ENCODE measurements around the gene SLC13A3. TPM values are rescaled to one million over a fixed set of nuclear protein-coding genes. Genes with fewer than 3 reads are reported as not detected.

The SLC13A3 gene
- total and polyA plus RNA-seq, 2 of the 4 experiments (the other 2 are of a cell fraction) = 2.5 to 4.2 TPM

DNA sequence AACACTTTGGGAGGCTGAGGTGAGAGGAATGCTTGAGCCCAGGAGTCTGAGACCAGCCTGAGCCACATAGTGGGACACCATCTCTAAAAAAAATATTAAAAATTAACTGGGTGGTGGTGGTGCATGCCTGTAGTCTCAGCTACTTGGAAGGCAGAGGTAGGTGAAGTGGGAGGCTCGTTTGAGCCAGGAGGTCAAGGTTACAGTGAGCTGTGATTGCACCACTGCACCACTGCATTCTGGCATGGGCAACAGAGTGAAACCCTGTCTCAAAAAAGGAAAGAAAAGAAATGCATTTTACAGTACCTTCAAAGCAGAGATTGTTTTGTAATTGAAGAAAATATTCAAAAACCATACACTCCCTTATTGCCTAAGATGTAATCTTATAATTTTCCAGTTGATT is 107.3 kb downstream of the SLC13A3 start:
- H2BK120ac ChIP-seq (ENCODE audit: low read depth, low read length) = no peak overlapping the region

More for the DNA sequence above, 107.3 kb downstream of the SLC13A3 start:
- no peak overlapping the region for H3K4ac ChIP-seq (ENCODE audit: low read depth, low read length)
- BruUV-seq (replicated peaks) = no TSS peak
- H3K27ac ChIP-seq (ENCODE audit: insufficient read depth, low read length) = no peak overlapping the region
- in situ Hi-C loops (cut with MboI; ENCODE audit: low sequenced_read_pairs) = no loop called here
- H2AFZ ChIP-seq (replicated peaks; ENCODE audit: low read length, poor library complexity) = no peak overlapping the region
- no peak overlapping the region for H3K23ac ChIP-seq (ENCODE audit: low read depth, low read length)
- H3K14ac ChIP-seq (replicated peaks; ENCODE audit: low read depth, low read length) = no peak overlapping the region
- ChIA-PET CTCF (no interaction called here), POLR2A (ENCODE audit: unreplicated experiment) (no interaction called here)
- no peak overlapping the region for H3K56ac ChIP-seq (ENCODE audit: extremely low read depth, insufficient read depth, low read length)
- no peak overlapping the region for H3K18ac ChIP-seq (ENCODE audit: low read depth, low read length)
- intact Hi-C loops (cut with micrococcal nuclease) = no loop called here
- dilution Hi-C loops (cut with HindIII; ENCODE audit: low sequenced_read_pairs, unreplicated experiment) = no loop called here
- no peak overlapping the region for H2BK5ac ChIP-seq (ENCODE audit: low read depth, low read length, poor library complexity, severe bottlenecking)
- H2AK9ac ChIP-seq (replicated peaks; ENCODE audit: low read depth, low read length, poor library complexity) = no peak overlapping the region
- H3K9me3 ChIP-seq (ENCODE audit: control insufficient read depth, insufficient read depth, low read length) = no peaks in the 10 kb centered on the region
- no peaks in the 10 kb centered on the region for H3K79me1 ChIP-seq (ENCODE audit: low read depth in 1 of 2, low read length in 2 of 2)
- H3K27me3 ChIP-seq (ENCODE audit: control insufficient read depth, insufficient read depth, low read length) = peaks cover 15% of the 10 kb centered on the region
- H2AK5ac ChIP-seq (ENCODE audit: low read depth, low read length) = no peak overlapping the region
- no peak overlapping the region for H3K4me3 ChIP-seq (ENCODE audit: insufficient read depth, low read depth, low read length)
- no peak overlapping the region for H2BK15ac ChIP-seq (ENCODE audit: low read depth, low read length)
- no peak overlapping the region for H4K5ac ChIP-seq (ENCODE audit: low read depth, low read length)
- H4K20me1 ChIP-seq (ENCODE audit: insufficient read depth, low read length) = no peaks in the 10 kb centered on the region
- no peak overlapping the region for H3K9ac ChIP-seq (ENCODE audit: low read depth, low read length)
- DNase-seq (no peak), ATAC-seq (ENCODE audit: low read depth) (no peak)
- no peaks in the 10 kb centered on the region for H3K36me3 ChIP-seq (ENCODE audit: control insufficient read depth, insufficient read depth, low read length)
- no CpG with 5 or more reads among the region's 1 CpG for WGBS, 2 experiments (ENCODE audit: extremely low coverage in 2 of 2, insufficient read length in 1 of 2)
- TF ChIP-seq FOS (IDR thresholded peaks at IDR 0.05; ENCODE audit: low read depth, low read length) (no peak), RFX5 (IDR thresholded peaks at IDR 0.05; ENCODE audit: low read depth, low read length) (no peak), BHLHE40 (IDR thresholded peaks at IDR 0.05; ENCODE audit: low read depth, low read length) (no peak), NFE2L2 (IDR thresholded peaks at IDR 0.05; ENCODE audit: low read depth, low read length) (no peak), CHD1 (IDR thresholded peaks at IDR 0.05; ENCODE audit: low read depth, low read length) (no peak), RAD21 (IDR thresholded peaks at IDR 0.05; ENCODE audit: low read length) (no peak), SMC3 (IDR thresholded peaks at IDR 0.05; ENCODE audit: low read depth, low read length) (no peak), CEBPB (IDR thresholded peaks at IDR 0.05; ENCODE audit: low read depth, low read length) (no peak), MAZ (IDR thresholded peaks at IDR 0.05; ENCODE audit: borderline replicate concordance, low read depth, low read length) (no peak), MAFK (IDR thresholded peaks at IDR 0.05; ENCODE audit: low read depth, low read length) (no peak), MXI1 (IDR thresholded peaks at IDR 0.05; ENCODE audit: borderline replicate concordance, low read depth, low read length) (no peak), RCOR1 (IDR thresholded peaks at IDR 0.05; ENCODE audit: insufficient replicate concordance, low read length) (no peak), CTCF (conservative IDR thresholded peaks at IDR 0.05; ENCODE audit: low read depth, low read length) (no peak), POLR2A (IDR thresholded peaks at IDR 0.05; ENCODE audit: low read depth, low read length) (no peak), USF2 (IDR thresholded peaks at IDR 0.05; ENCODE audit: low read depth, low read length) (no peak)
- TF ChIP-seq, protein P1, sequence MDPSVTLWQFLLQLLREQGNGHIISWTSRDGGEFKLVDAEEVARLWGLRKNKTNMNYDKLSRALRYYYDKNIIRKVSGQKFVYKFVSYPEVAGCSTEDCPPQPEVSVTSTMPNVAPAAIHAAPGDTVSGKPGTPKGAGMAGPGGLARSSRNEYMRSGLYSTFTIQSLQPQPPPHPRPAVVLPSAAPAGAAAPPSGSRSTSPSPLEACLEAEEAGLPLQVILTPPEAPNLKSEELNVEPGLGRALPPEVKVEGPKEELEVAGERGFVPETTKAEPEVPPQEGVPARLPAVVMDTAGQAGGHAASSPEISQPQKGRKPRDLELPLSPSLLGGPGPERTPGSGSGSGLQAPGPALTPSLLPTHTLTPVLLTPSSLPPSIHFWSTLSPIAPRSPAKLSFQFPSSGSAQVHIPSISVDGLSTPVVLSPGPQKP (IDR thresholded peaks at IDR 0.05; ENCODE audit: borderline replicate concordance, low read depth, low read length) = no peak
- H3K4me1 ChIP-seq (ENCODE audit: control insufficient read depth, insufficient read depth, low read length) = no peaks in the 10 kb centered on the region
- no peak overlapping the region for H4K8ac ChIP-seq (ENCODE audit: low read depth in 2 of 2, low read length in 2 of 2)
- H3K4me2 ChIP-seq (ENCODE audit: low read depth, low read length) = no peak overlapping the region
- H4K91ac ChIP-seq (ENCODE audit: insufficient read depth, low read depth, low read length) = no peak overlapping the region
- H2BK20ac ChIP-seq (ENCODE audit: low read depth, low read length) = no peak overlapping the region
- no peaks in the 10 kb centered on the region for H3K9me1 ChIP-seq (ENCODE audit: insufficient read depth, low read length)
